HG02759 (cell line): Measurements from ENCODE around the gene TP73.

Experiments
- ATAC-seq: cut with Tn5 transposase; IDR thresholded peaks from one replicate; pipeline ENCODE4 v1.9.1; 2021; ENCODE audit warnings: mild to moderate bottlenecking, moderate library complexity; ENCODE audit not compliant: unreplicated experiment

Gene TP73

GRCh38 chr1:3703786-3704371 is 51.6 kb downstream of the TP73 start:
- no peak for ATAC-seq

- no peak for ATAC-seq
Measured at GRCh38 chr1:3705341-3705950, 53.1 kb downstream of the TP73 start.

GRCh38 chr1:3706651-3707297 is 54.5 kb downstream of the TP73 start:
- ATAC-seq, result no peak

- ATAC-seq, result no peak
Measured at GRCh38 chr1:3707298-3707938, 55.1 kb downstream of the TP73 start.

- ATAC-seq, result no peak
Measured at GRCh38 chr1:3707939-3708328, 55.6 kb downstream of the TP73 start.

GRCh38 chr1:3708791-3709190 is 56.5 kb downstream of the TP73 start:
- ATAC-seq, result no peak

- ATAC-seq, result no peak
Measured at GRCh38 chr1:3710251-3710650, 57.9 kb downstream of the TP73 start.

GRCh38 chr1:3711381-3711779 is 59.1 kb downstream of the TP73 start:
- ATAC-seq, result no peak

GRCh38 chr1:3711780-3712451 is 59.6 kb downstream of the TP73 start:
- no peak for ATAC-seq

- ATAC-seq, result no peak
Measured at GRCh38 chr1:3712573-3713535, 60.5 kb downstream of the TP73 start.

GRCh38 chr1:3713840-3714239 is 61.5 kb downstream of the TP73 start:
- no peak for ATAC-seq

- ATAC-seq, result no peak
Measured at GRCh38 chr1:3714284-3714741, 62.0 kb downstream of the TP73 start.

- ATAC-seq, result no peak
Measured at GRCh38 chr1:3714814-3715213, 62.5 kb downstream of the TP73 start.

GRCh38 chr1:3716351-3716750 is 64.0 kb downstream of the TP73 start:
- ATAC-seq, result no peak

GRCh38 chr1:3717041-3717714 is 64.9 kb downstream of the TP73 start:
- ATAC-seq, result no peak

GRCh38 chr1:3717715-3718601 is 65.6 kb downstream of the TP73 start:
- ATAC-seq, result no peak

- ATAC-seq, result no peak
Measured at GRCh38 chr1:3718764-3719163, 66.4 kb downstream of the TP73 start.

GRCh38 chr1:3721955-3722465 is 69.7 kb downstream of the TP73 start:
- ATAC-seq, result no peak
